Natural killer cell (primary cell): Measurements from ENCODE around the gene COL5A1. TPM values are rescaled to one million over a fixed set of nuclear protein-coding genes. Genes with fewer than 3 reads are reported as not detected.

Source experiments
- ATAC-seq, 3 donors: fragments of 150-1000 bp in 2 of 3; fragments of 200-7000 bp in 1 of 3; cut with Tn5 transposase; 1 replicate in 1 of 3; 2 replicates in 2 of 3; pipeline ENCODE4 v1.10.0; 2021; ENCODE audit warnings: mild to moderate bottlenecking in 2 of 3, moderate library complexity in 2 of 3
- DNase-seq, 2 donors: peaks; one replicate each; pipeline versions ENCODE4 v3.0.0 to v3.0.0-alpha.2; 2013 to 2021; ENCODE audit warnings: mixed read lengths in 1 of 2
- H3K27ac ChIP-seq: one replicate; pipeline ENCODE4 v1.5.1; 2013; ENCODE audit warnings: mild to moderate bottlenecking, low read length
- H3K27me3 ChIP-seq: one replicate; pipeline ENCODE4 v1.6.1; 2013; ENCODE audit warnings: low read length; ENCODE audit not compliant: control insufficient read depth, insufficient read depth
- H3K36me3 ChIP-seq: one replicate; pipeline ENCODE4 v1.6.1; 2013; ENCODE audit warnings: low read length; ENCODE audit not compliant: control insufficient read depth, insufficient read depth
- H3K4me1 ChIP-seq: one replicate; pipeline ENCODE4 v1.6.1; 2013; ENCODE audit warnings: low read length; ENCODE audit not compliant: control insufficient read depth, insufficient read depth
- H3K4me3 ChIP-seq: one replicate; pipeline ENCODE4 v1.5.1; 2013; ENCODE audit warnings: low read length
- H3K9me3 ChIP-seq: one replicate; pipeline ENCODE4 v1.6.1; 2013; ENCODE audit warnings: low read length; ENCODE audit not compliant: control insufficient read depth, insufficient read depth
- H3K27ac Mint-ChIP-seq, 2 donors: one replicate each; pipeline ENCODE4 v1.8.0; 2022; ENCODE audit warnings: mild to moderate bottlenecking in 2 of 2, mixed read lengths in 2 of 2, moderate library complexity in 1 of 2
- H3K27me3 Mint-ChIP-seq, 2 donors: one replicate each; pipeline ENCODE4 v1.8.0; 2022; ENCODE audit warnings: low read depth in 2 of 2, mixed read lengths in 2 of 2
- H3K36me3 Mint-ChIP-seq: one replicate; pipeline ENCODE4 v1.8.0; 2022; ENCODE audit warnings: mixed read lengths
- H3K4me1 Mint-ChIP-seq, 2 donors: one replicate each; pipeline ENCODE4 v1.8.0; 2022; ENCODE audit warnings: mixed read lengths in 2 of 2
- H3K4me3 Mint-ChIP-seq: one replicate; pipeline ENCODE4 v1.8.0; 2022; ENCODE audit warnings: mild to moderate bottlenecking, moderate library complexity, mixed read lengths
- H3K9me3 Mint-ChIP-seq, 2 donors: one replicate each; pipeline ENCODE4 v1.8.0; 2022; ENCODE audit warnings: mixed read lengths in 2 of 2
- CTCF ChIP-seq: fragments of 200-600 bp; IDR thresholded peaks from one replicate; pipeline ENCODE4 v1.8.0; 2022; ENCODE audit warnings: antibody characterized with exemption
- WGBS: methylation state at CpG from one replicate; pipeline ENCODE4 v1.1.7; 2013; ENCODE audit warnings: missing lambda C conversion rate; ENCODE audit not compliant: insufficient coverage; 5-methylcytosine and 5-hydroxymethylcytosine counted together
- intact Hi-C: fragments of 100-400 bp; cut with micrococcal nuclease; formaldehyde crosslinking; loops from one replicate; pipeline ENCODE4 v1.14.2; 2022
- total RNA-seq, 4 donors: library from RNA; stranded (reverse); fragments of 120-200 nt in 1 of 4; gene quantifications; one replicate each; pipeline versions ENCODE4 v1.2.3 to v1.2.4, GENCODE V29; 2013 to 2022

Gene COL5A1
- total RNA-seq, 3 donors from 2014 or later (not counting 1 experiment from before 2014, with no cell fraction given) = 0.11 to 0.28 (median 0.23) TPM

- peaks cover 0 to 13% of the 10 kb centered on the region in 2 donors for H3K4me1 Mint-ChIP-seq
- intact Hi-C loops = no loop called here
- no peaks in the 10 kb centered on the region for H3K9me3 ChIP-seq
- no peaks in the 10 kb centered on the region for H3K36me3 ChIP-seq
- peaks cover 4 to 6% of the 10 kb centered on the region in 2 donors for H3K27me3 Mint-ChIP-seq
- DNase-seq (no peak), ATAC-seq (no peak)
- H3K27ac Mint-ChIP-seq = no peak overlapping the region
- H3K27ac ChIP-seq = no peak overlapping the region
- no peak overlapping the region for H3K4me3 Mint-ChIP-seq
- WGBS = 44% methylated on average over 27 of the region's 27 CpGs
- no peak overlapping the region for H3K4me3 ChIP-seq
- H3K9me3 Mint-ChIP-seq = no peaks in the 10 kb centered on the region
- H3K36me3 Mint-ChIP-seq = no peaks in the 10 kb centered on the region
- peaks cover 8% of the 10 kb centered on the region for H3K4me1 ChIP-seq
- H3K27me3 ChIP-seq = no peaks in the 10 kb centered on the region
- no peak for TF ChIP-seq CTCF
Observed at GRCh38 chr9:134887686-134888602, 246.3 kb downstream of the COL5A1 start.

GRCh38 chr9:134888603-134889190 lies 247.1 kb downstream of the COL5A1 start:
- no peaks in the 10 kb centered on the region for H3K9me3 ChIP-seq
- ATAC-seq (no peak), DNase-seq (no peak)
- no peak for TF ChIP-seq CTCF
- H3K9me3 Mint-ChIP-seq = no peaks in the 10 kb centered on the region
- no peak overlapping the region for H3K4me3 ChIP-seq
- H3K27me3 Mint-ChIP-seq = peaks cover 4 to 6% of the 10 kb centered on the region in 2 donors
- H3K27ac ChIP-seq = no peak overlapping the region
- no peaks in the 10 kb centered on the region for H3K36me3 ChIP-seq
- no peak overlapping the region for H3K27ac Mint-ChIP-seq
- H3K36me3 Mint-ChIP-seq = no peaks in the 10 kb centered on the region
- peaks cover 8% of the 10 kb centered on the region for H3K4me1 ChIP-seq
- H3K4me1 Mint-ChIP-seq = peaks cover 0 to 13% of the 10 kb centered on the region in 2 donors
- WGBS = 71% methylated on average over 14 of the region's 14 CpGs
- intact Hi-C loops = no loop called here
- no peak overlapping the region for H3K4me3 Mint-ChIP-seq
- no peaks in the 10 kb centered on the region for H3K27me3 ChIP-seq

GRCh38 chr9:134889386-134890154 lies 248.0 kb downstream of the COL5A1 start:
- H3K9me3 Mint-ChIP-seq = no peaks in the 10 kb centered on the region
- no peak overlapping the region for H3K27ac ChIP-seq
- H3K9me3 ChIP-seq = no peaks in the 10 kb centered on the region
- H3K27me3 Mint-ChIP-seq = peaks cover 4 to 6% of the 10 kb centered on the region in 2 donors
- peaks cover 0 to 13% of the 10 kb centered on the region in 2 donors for H3K4me1 Mint-ChIP-seq
- WGBS = 60% methylated on average over 10 of the region's 10 CpGs
- intact Hi-C loops = no loop called here
- H3K27ac Mint-ChIP-seq = no peak overlapping the region
- ATAC-seq (no peak), DNase-seq (no peak)
- TF ChIP-seq CTCF = no peak
- peaks cover 8% of the 10 kb centered on the region for H3K4me1 ChIP-seq
- no peak overlapping the region for H3K4me3 ChIP-seq
- H3K27me3 ChIP-seq = no peaks in the 10 kb centered on the region
- H3K36me3 Mint-ChIP-seq = no peaks in the 10 kb centered on the region
- H3K36me3 ChIP-seq = no peaks in the 10 kb centered on the region
- H3K4me3 Mint-ChIP-seq = no peak overlapping the region
